PC-9 (cell line): ENCODE results near the gene USP24. TPM values are rescaled to one million over a fixed set of nuclear protein-coding genes. Genes with fewer than 3 reads are reported as not detected.
"Not testable (repeated sequence)": the region's sequence is repeated elsewhere in the genome, so short reads cannot be mapped to it uniquely, and the experiment has no call there.

Source experiments
- BruUV-seq: library from RNA; stranded (reverse); fragments of 400-500 nt; replicated peaks from 2 replicates; lab custom pipeline; 2021; lab: Mats Ljungman, UMichigan
- CTCF ChIA-PET: fragments of 300-600 bp; sonication (Branson Sonifier 250); formaldehyde crosslinking; loops from one replicate; lab custom pipeline; 2022; ENCODE audit warnings: antibody characterized with exemption; lab: Charles Lee
- POLR2A ChIA-PET: fragments of 300-600 bp; sonication (Branson Sonifier 250); formaldehyde crosslinking; loops from one replicate; lab custom pipeline; 2022; ENCODE audit warnings: antibody characterized with exemption; ENCODE audit not compliant: unreplicated experiment; lab: Charles Lee
- DNase-seq, 2 experiments: peaks; one replicate each; pipeline versions ENCODE4 v3.0.0 to v3.0.0-alpha.2; 2015 to 2022; ENCODE audit warnings: mixed read lengths in 1 of 2
- H2AFZ ChIP-seq: fragments of 200-600 bp; sonication (generic); 2 replicates; pipeline ENCODE4 v1.8.1; 2017; ENCODE audit warnings: antibody characterized with exemption
- H3F3A ChIP-seq: fragments of 200-600 bp; sonication (generic); 2 replicates; pipeline ENCODE4 v1.8.1; 2017; ENCODE audit warnings: antibody characterized with exemption, mild to moderate bottlenecking, low read depth; ENCODE audit not compliant: insufficient read depth
- H3K27ac ChIP-seq: fragments of 200-600 bp; sonication (generic); 2 replicates; pipeline ENCODE4 v1.6.1; 2016; ENCODE audit warnings: mixed run types
- H3K27me3 ChIP-seq: fragments of 200-600 bp; sonication (generic); 2 replicates; pipeline ENCODE4 v1.6.1; 2016; ENCODE audit warnings: low read depth, mixed run types; ENCODE audit not compliant: insufficient read depth
- H3K36me3 ChIP-seq: fragments of 200-600 bp; sonication (generic); 2 replicates; pipeline ENCODE4 v1.6.1; 2016; ENCODE audit warnings: low read depth, mixed run types
- H3K4me1 ChIP-seq: fragments of 200-600 bp; sonication (generic); replicated peaks from 2 replicates; pipeline ENCODE4 v1.6.1; 2016; ENCODE audit warnings: mixed run types; ENCODE audit not compliant: insufficient read depth
- H3K4me2 ChIP-seq: fragments of 200-600 bp; sonication (generic); 2 replicates; pipeline ENCODE4 v1.6.1; 2017; ENCODE audit warnings: mixed run types
- H3K4me3 ChIP-seq: fragments of 200-600 bp; sonication (generic); 2 replicates; pipeline ENCODE4 v1.6.1; 2016; ENCODE audit warnings: mixed run types
- H3K79me2 ChIP-seq: fragments of 200-600 bp; sonication (generic); 2 replicates; pipeline ENCODE4 v1.6.1; 2017; ENCODE audit warnings: low read depth, mixed run types
- H3K9me2 ChIP-seq: fragments of 200-600 bp; sonication (generic); 2 replicates; pipeline ENCODE4 v1.8.1; 2017; ENCODE audit warnings: mild to moderate bottlenecking; ENCODE audit not compliant: insufficient read depth
- H3K9me3 ChIP-seq: fragments of 200-600 bp; sonication (generic); 2 replicates; pipeline ENCODE4 v1.8.1; 2016; ENCODE audit warnings: low read depth; ENCODE audit not compliant: insufficient read depth
- H4K20me1 ChIP-seq: fragments of 200-600 bp; sonication (generic); 2 replicates; pipeline ENCODE4 v1.8.1; 2017; ENCODE audit not compliant: insufficient read depth
- CTCF ChIP-seq: fragments of 200-600 bp; sonication (generic); conservative IDR thresholded peaks from 2 replicates; pipeline ENCODE4 v1.6.1; 2017; ENCODE audit warnings: mixed run types, antibody characterized with exemption, mild to moderate bottlenecking, moderate library complexity
- EZH2 ChIP-seq: fragments of 200-600 bp; sonication (generic); IDR thresholded peaks from 2 replicates; pipeline ENCODE4 v1.8.0; 2017; ENCODE audit warnings: antibody characterized with exemption, low read depth
- intact Hi-C: fragments of 100-400 bp; cut with micrococcal nuclease; formaldehyde crosslinking; loops from one replicate; pipeline ENCODE4 v1.10.0; 2022; ENCODE audit not compliant: unreplicated experiment
- total RNA-seq: library from RNA; stranded (reverse); gene quantifications from 2 replicates; pipeline ENCODE4 v1.2.3, GENCODE V29; 2021

USP24 gene
- total RNA-seq, 1 experiment from 2014 or later: 61.0 TPM

DNA sequence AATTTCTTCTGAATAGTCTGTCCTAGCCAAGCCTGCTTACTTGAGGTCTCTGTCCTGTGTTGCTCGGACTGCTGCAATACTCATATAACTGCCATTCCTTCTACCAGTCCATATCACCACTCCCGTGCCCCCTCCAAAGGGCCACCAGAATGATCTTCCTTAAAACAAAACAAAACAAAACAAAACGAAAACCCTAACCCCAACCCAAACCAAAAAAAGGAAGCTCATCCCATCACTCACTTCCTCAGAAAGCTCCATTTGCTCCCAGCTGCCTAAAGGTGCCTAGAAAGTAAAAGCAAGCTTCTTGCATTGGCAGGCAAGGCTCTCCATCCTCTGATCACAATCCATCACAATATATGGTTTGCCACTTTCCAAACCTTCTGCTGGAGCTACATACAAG is 20.3 kb downstream of the USP24 start:
- Histone ChIP-seq H3K27ac (no peak overlapping the region), H3K36me3 (peaks cover 15% of the 10 kb centered on the region; the same call in 1 of the 2 replicates), H2AFZ (no peak overlapping the region), H3K9me2 (no peaks in the 10 kb centered on the region), H3K4me2 (no peak overlapping the region), H3K9me3 (no peaks in the 10 kb centered on the region), H4K20me1 (peaks cover 26% of the 10 kb centered on the region), H3K79me2 (peaks cover 93% of the 10 kb centered on the region), H3K27me3 (no peaks in the 10 kb centered on the region), H3F3A (no peaks in the 10 kb centered on the region), H3K4me1 (0 out of 2 replicates have a peak, but pooled peaks cover 7% of the 10 kb centered on the region), H3K4me3 (no peak overlapping the region)
- intact Hi-C loops: no loop called here
- ChIA-PET POLR2A (no interaction called here), CTCF (no interaction called here)
- TF ChIP-seq CTCF (no peak), EZH2 (no peak)
- BruUV-seq: no TSS peak
- DNase-seq: no peak

GRCh38 chr1:55192093-55192492 is 23.1 kb downstream of the USP24 start:
- 0 out of 2 replicates have a peak, but pooled peaks cover 7% of the 10 kb centered on the region for H3K4me1 ChIP-seq
- 0 out of 2 replicates have a peak, but pooled peaks cover 10% of the 10 kb centered on the region for H3K36me3 ChIP-seq
- no peak for DNase-seq
- no peaks in the 10 kb centered on the region for H3K9me2 ChIP-seq
- H2AFZ ChIP-seq: no peak overlapping the region
- TF ChIP-seq CTCF: no peak
- TF ChIP-seq EZH2: no peak
- H3F3A ChIP-seq: no peaks in the 10 kb centered on the region
- ChIA-PET CTCF (no interaction called here), POLR2A (interaction anchor here (0.6 kb wide), 1 partner anchor 95 kb away, joined by 8 read pairs; no protein-coding TSS in a partner anchor)
- no peak overlapping the region for H3K27ac ChIP-seq
- 0 out of 2 replicates have a peak, but pooled peaks cover 6% of the 10 kb centered on the region for H3K9me3 ChIP-seq
- H3K79me2 ChIP-seq: peaks cover 95% of the 10 kb centered on the region
- no peak overlapping the region for H3K4me2 ChIP-seq
- no peaks in the 10 kb centered on the region for H3K27me3 ChIP-seq
- no peak overlapping the region for H3K4me3 ChIP-seq
- intact Hi-C loops: no loop called here
- no TSS peak for BruUV-seq
- H4K20me1 ChIP-seq: peaks cover 26% of the 10 kb centered on the region

GRCh38 chr1:55191219-55191952 is 23.8 kb downstream of the USP24 start:
- CTCF ChIA-PET, H3K4me2 ChIP-seq: not testable (repeated sequence)
- H4K20me1 ChIP-seq: peaks cover 29% of the 10 kb centered on the region

More at GRCh38 chr1:55191219-55191952, 23.8 kb downstream of the USP24 start:
- intact Hi-C loops, H2AFZ ChIP-seq, H3K9me2 ChIP-seq, H3K27me3 ChIP-seq, H3K27ac ChIP-seq, H3K4me3 ChIP-seq, H3F3A ChIP-seq, H3K9me3 ChIP-seq, BruUV-seq, H3K4me1 ChIP-seq: not testable (repeated sequence)
- POLR2A ChIA-PET: interaction anchor here (0.6 kb wide), 1 partner anchor 94 kb away, joined by 8 read pairs; no protein-coding TSS in a partner anchor
- 0 out of 2 replicates have a peak, but pooled peaks cover 12% of the 10 kb centered on the region for H3K36me3 ChIP-seq
- DNase-seq: peak in 1 of 2 experiments; percentile 79
- H3K79me2 ChIP-seq: peaks cover 95% of the 10 kb centered on the region
